KOPT-K1 (cell line): ENCODE measurements around the gene SYT1.
"Not testable (repeated sequence)": the region's sequence is repeated elsewhere in the genome, so short reads cannot be mapped to it uniquely, and the experiment has no call there.

Experiments
- H3K27ac ChIP-seq: fragments of 200-600 bp; sonication (generic); 2 replicates; pipeline ENCODE4 v1.5.1; 2016; ENCODE audit warnings: antibody characterized with exemption, mild to moderate bottlenecking, low read depth, low read length; ENCODE audit not compliant: poor library complexity, severe bottlenecking
- H3K36me3 ChIP-seq: fragments of 200-600 bp; sonication (generic); 2 replicates; pipeline ENCODE4 v1.5.1; 2017; ENCODE audit warnings: antibody characterized with exemption, mild to moderate bottlenecking, low read length, moderate library complexity; ENCODE audit not compliant: insufficient read depth
- H3K9me3 ChIP-seq: fragments of 200-600 bp; sonication (generic); 2 replicates; pipeline ENCODE4 v1.5.1; 2017; ENCODE audit warnings: antibody characterized with exemption, low read length, mild to moderate bottlenecking; ENCODE audit not compliant: insufficient read depth, poor library complexity, severe bottlenecking

SYT1 gene

DNA sequence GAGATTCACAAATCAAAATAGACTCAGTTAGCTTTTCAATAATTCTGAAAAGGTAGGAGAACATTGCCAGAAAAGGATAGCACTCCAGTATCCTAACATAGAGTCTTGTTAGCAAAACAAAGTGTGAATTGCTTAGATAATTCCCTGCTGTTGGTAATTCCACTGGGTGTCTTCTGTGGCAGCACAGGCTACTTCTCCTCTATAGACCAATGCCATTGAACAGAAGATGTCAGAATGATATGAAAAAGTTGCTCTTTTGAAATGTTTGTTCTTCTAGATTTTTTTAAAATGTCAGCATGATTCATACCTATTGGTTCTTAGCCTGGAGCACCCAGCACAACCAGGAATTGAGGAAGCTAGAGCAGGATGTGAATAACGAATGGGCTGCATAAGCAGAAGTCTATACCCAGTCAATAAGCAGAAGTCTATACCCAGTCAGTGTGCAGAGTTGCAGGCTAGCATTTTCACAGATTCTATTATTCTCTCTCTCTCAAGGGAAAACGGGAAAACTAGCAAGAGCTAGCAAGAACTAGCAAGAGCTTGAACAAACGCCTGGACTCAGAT lies 112.8 kb downstream of the SYT1 start:
- Histone ChIP-seq H3K36me3 (0 out of 2 replicates have a peak, but pooled peaks cover under 1% of the 10 kb centered on the region), H3K27ac (no peak overlapping the region), H3K9me3 (no peaks in the 10 kb centered on the region)

DNA sequence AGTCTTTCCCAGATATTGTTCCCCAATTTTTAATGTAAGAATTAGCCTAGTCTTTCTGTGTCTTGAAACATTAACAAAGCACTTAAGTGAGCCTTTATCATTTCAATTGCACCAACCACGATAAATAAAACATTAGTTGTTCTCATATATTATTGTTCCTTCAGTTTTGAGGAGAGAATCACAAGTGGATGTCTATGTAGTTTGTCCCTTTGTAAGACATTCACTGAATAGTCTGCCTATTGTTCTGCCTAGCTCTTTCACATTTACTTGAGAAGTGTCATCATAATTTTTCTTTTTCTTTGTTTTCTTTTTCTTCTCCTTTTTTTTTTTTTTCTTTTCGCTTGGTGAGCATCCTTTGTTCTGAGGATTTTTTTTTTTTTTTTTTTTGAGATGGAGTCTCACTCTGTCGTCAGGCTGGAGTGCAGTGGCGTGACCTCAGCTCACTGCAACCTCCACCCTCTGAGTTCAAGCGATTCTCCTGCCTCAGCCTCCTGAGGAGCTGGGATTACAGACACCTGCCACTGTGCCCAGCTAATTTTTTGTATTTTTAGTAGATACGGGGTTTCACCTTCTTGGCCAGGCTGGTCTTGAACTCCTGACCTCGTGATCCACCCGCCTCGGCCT lies 129.7 kb downstream of the SYT1 start:
- H3K36me3 ChIP-seq, result no peaks in the 10 kb centered on the region
- no peaks in the 10 kb centered on the region for H3K9me3 ChIP-seq
- H3K27ac ChIP-seq, result no peak overlapping the region

DNA sequence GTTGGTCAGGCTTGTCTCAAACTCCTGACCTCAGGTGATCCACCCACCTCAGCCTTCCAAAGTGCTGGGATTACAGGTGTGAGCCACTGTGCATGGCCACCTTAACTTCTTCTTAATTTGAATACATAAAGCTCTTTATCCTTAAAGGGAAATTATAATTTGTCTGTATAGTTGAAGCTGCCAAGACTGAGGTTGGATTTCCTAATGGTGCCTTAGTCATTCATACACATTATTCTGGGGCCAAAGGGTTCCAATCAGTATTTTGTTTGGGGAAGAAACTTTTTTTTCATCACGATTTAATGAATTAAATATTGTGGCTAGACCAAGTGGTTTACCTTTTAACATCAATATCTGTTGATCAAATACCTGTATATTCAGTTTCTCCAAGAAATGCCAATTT lies 135.9 kb downstream of the SYT1 start:
- Histone ChIP-seq H3K27ac (no peak overlapping the region), H3K36me3 (no peaks in the 10 kb centered on the region; the same call in 1 of the 2 replicates), H3K9me3 (no peaks in the 10 kb centered on the region)

DNA sequence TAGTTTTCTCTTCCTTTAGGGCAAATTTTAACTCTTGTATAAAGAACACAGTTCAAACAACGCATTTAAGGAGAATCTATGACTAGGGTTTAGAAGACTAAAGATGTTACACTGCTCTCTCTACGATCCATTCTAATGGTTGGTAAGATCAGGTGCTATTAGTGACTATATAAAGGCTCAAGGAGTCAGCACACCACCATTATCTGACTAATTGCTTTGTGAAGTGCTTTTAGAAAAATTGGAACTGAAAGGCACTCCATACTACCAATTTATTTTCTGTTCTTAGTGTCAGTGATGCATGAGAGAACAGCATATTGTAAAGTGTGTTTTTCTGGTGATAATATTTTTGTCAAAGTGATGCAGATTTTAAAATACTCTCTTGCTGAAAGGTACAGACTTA lies 136.8 kb downstream of the SYT1 start:
- no peak overlapping the region for H3K27ac ChIP-seq
- no peaks in the 10 kb centered on the region; the same call in 1 of the 2 replicates for H3K36me3 ChIP-seq
- H3K9me3 ChIP-seq, result no peaks in the 10 kb centered on the region

DNA sequence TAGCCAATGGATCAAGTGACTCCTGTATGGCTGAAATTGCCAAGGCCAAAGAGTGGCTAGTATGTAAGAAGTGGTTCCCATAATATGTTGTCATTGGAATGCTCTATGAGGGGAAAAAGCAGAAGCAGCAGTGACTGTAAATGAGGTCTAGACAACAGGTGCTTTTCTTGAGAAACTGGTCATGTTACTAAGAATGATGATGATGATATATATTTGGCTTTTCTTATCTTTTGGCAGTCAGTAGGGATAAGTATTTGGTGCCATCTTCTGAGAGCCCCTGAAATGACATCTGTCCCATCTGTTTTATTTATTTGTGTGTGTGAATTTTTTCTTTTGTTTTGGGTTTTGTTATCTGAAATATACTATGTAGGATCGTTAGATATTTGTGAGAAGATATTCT lies 141.7 kb downstream of the SYT1 start:
- Histone ChIP-seq H3K27ac (no peak overlapping the region), H3K9me3 (no peaks in the 10 kb centered on the region), H3K36me3 (no peaks in the 10 kb centered on the region)

DNA sequence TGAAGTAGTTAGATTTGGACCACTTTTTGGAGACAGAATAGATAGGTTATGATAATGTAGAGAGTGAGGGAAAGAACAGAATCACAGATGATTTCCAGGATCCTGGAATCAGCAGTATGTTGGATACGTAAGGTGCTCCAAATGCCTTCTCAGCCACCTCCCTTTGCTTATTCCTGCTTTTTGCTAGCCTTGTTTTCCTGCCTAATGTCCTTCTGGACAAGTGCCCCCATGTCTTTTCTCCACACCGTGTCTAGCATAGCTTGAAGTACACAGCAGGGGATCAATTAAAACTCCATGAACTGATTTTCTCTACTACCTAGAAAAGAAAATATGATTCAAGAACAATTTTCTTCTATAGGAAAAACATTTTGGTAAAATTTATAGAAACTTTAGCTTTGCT lies 144.0 kb downstream of the SYT1 start:
- H3K36me3 ChIP-seq, result no peaks in the 10 kb centered on the region
- H3K27ac ChIP-seq, result no peak overlapping the region
- H3K9me3 ChIP-seq, result no peaks in the 10 kb centered on the region

DNA sequence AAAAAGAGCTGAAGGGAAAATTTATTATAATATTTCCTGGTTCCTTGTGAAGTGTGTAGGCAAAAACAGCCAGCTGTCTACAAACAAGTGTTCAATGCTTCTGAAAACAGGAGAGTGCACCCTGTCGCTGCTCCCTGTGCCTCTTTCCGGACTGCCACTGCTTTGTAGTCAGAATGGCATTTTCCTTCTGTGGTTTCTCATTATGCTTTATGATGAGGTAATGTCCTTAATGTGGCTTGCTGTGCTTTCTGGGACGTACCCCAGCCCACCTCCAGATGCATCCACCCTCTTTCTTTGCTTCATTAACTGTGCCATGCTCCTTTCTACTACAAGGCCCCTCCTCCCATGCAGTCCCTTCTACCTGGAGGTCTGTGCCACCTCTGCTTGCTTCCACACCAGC lies 148.1 kb downstream of the SYT1 start:
- peak overlapping the region; percentile 35 for H3K27ac ChIP-seq
- H3K36me3 ChIP-seq, result no peaks in the 10 kb centered on the region
- H3K9me3 ChIP-seq, result no peaks in the 10 kb centered on the region

DNA sequence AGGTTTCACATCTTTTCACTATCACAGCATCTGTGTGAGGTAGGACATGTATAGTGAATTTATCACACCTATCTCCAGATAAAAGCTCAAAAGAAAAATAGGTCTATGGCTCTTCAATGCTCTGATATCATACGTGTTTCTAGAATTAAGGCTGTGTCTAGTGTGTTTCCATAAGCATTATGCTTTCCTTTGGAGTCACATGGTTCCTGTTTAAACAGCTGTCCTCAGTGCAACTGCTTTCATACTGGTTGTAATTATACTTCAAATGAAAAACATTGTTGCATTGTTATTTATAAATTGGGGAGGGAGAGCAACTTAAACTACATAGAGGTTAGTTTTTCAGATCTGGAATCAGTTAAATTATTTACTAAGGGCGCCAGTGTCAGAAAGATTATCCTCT lies 151.6 kb downstream of the SYT1 start:
- no peak overlapping the region for H3K27ac ChIP-seq
- H3K9me3 ChIP-seq, result no peaks in the 10 kb centered on the region
- H3K36me3 ChIP-seq, result no peaks in the 10 kb centered on the region

DNA sequence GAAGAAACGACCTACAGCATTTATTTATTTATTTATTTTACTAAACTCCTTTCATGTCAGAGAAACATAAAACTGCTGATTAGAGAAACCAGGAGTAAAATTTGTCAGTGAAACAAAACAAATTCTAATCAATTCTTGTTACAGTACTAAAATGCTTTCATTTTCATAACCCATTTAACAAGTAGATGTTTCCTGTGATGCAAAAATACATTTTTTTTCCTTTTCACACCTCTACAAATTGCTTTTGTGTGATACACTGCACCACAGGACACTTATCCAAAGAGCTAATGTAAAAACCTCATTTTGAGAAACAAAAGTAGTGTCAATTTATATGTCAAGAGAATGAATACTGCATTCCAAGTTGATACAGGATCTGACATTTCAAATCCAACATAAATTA lies 155.1 kb downstream of the SYT1 start:
- Histone ChIP-seq H3K9me3 (no peaks in the 10 kb centered on the region), H3K36me3 (no peaks in the 10 kb centered on the region), H3K27ac (no peak overlapping the region)

DNA sequence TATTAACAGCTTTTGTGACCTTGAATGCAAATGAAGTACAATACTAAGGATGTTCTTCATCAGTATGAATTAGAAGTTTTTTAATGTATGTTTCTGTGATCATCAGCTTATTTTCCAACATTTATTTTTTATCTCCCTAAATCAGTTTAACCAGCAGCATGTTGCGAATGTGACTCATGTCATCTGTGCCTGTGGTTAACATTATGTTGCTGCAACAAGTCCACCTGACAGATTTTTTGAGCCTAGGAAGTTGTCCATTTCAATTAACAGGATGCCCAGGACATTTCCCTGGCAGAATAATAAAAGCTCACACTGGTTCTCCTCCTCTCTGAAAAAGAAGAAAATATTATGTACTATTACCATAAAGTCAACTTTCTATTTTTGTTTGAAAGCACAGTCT lies 155.5 kb downstream of the SYT1 start:
- no peak overlapping the region for H3K27ac ChIP-seq

DNA sequence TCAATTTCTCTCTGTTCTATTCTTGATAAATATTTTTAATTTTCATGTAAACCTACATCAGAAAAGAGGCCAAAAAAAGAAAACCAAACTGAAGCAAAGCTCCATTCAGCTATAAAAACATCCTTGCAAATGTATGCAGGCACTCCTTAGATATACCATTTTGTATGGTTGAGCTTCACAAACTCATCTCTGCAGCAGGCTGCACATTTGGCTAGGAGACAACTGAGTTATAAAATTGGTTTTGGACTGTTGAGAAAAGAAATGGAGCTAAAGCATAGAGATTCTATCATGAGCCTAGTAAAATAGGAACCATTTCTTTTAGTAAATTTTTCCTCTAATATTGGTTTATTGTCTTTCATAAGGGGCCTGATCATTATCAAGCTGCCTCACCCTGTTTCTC lies 156.4 kb downstream of the SYT1 start:
- Histone ChIP-seq H3K27ac (no peak overlapping the region), H3K9me3 (no peaks in the 10 kb centered on the region), H3K36me3 (no peaks in the 10 kb centered on the region)

More for the DNA sequence above, 155.5 kb downstream of the SYT1 start:
- Histone ChIP-seq H3K9me3 (no peaks in the 10 kb centered on the region), H3K36me3 (no peaks in the 10 kb centered on the region)

DNA sequence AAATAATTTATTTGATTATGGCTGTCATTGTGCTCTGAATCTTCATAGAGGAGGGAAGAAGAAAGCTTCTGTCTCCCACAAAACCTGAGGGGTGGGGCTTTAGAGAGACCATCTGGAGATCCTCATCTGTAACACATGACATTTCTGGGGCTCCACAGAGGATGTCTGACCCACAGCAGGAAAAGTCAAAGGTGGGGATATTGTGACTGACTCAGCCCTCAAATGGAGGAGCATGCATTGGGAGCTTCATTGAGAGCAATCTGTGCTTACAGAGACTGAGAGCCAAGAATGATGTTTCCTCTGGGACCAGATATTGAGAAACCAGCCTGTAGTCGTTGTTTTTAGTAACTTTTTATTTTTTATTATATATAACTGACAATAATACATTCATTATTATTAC lies 158.7 kb downstream of the SYT1 start:
- Histone ChIP-seq H3K9me3 (no peaks in the 10 kb centered on the region), H3K27ac (no peak overlapping the region), H3K36me3 (no peaks in the 10 kb centered on the region)

DNA sequence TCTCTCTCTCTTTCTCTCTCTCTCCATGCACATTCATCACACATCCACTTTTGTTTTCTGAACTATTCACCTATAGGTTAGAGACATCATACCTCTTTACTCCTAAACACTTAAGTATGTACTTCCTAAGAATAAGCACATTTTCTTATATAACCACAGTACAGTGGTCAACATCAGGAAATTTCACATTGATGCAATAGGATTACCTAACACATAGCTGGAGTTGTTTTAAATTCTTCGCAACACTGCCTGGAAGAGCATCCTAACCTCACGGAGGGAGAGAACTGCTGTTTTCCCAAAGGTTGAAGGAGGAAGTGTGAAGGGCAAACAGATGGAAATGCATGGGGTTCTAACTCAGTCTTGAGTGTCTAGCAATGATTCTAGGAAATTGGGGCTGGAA lies 159.2 kb downstream of the SYT1 start:
- Histone ChIP-seq H3K36me3 (no peaks in the 10 kb centered on the region), H3K27ac (no peak overlapping the region), H3K9me3 (no peaks in the 10 kb centered on the region)

DNA sequence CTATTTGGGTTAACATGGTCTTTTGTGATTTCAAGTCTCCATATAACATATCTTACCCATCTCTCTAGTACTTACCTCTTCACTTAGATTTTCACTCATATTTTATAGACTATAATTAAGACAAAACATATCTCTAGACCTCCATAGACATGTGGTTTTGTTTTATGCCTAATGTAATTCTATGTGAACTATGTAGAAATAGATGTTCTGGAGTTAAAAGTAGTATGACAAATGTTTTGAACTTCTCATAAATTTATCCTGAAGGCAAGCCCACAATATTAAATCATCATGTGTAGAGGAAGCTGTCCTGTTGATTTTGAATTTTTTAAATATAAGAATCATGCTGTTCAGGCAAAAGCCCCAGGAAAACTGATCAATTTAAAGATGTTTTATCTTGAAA lies 169.2 kb downstream of the SYT1 start:
- no peak overlapping the region for H3K27ac ChIP-seq
- no peaks in the 10 kb centered on the region; the same call in 1 of the 2 replicates for H3K36me3 ChIP-seq
- H3K9me3 ChIP-seq, result no peaks in the 10 kb centered on the region

DNA sequence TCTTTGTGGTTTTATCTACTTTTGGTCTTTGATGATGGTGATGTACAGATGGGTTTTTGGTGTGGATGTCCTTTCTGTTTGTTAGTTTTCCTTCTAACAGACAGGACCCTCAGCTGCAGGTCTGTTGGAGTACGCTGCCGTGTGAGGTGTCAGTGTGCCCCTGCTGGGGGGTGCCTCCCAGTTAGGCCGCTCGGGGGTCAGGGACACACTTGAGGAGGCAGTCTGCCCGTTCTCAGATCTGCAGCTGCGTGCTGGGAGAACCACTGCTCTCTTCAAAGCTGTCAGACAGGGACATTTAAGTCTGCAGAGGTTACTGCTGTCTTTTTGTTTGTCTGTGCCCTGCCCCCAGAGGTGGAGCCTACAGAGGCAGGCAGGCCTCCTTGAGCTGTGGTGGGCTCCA lies 180.2 kb downstream of the SYT1 start:
- H3K36me3 ChIP-seq, H3K9me3 ChIP-seq, H3K27ac ChIP-seq: not testable (repeated sequence)

DNA sequence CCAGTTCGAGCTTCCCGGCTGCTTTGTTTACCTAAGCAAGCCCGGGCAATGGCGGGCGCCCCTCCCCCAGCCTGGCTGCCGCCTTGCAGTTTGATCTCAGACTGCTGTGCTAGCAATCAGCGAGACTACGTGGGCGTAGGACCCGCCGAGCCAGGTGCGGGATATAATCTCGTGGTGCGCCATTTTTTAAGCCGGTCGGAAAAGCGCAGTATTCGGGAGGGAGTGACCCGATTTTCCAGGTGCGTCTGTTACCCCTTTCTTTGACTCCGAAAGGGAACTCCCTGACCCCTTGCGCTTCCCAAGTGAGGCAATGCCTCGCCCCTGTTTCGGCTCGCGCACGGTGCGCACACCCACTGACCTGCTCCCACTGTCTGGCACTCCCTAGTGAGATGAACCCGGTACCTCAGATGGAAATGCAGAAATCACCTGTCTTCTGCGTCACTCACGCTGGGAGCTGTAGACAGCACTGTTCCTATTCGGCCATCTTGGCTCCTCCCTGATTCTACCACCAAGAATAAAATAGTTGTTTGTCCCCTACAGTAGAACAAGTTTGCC lies 180.7 kb downstream of the SYT1 start:
- H3K9me3 ChIP-seq, H3K36me3 ChIP-seq, H3K27ac ChIP-seq: not testable (repeated sequence)
